Effector CD4-positive, alpha-beta T cell (primary cell): ENCODE data around the gene UNC5A.

Source experiments
- DNase-seq: peaks from one replicate; pipeline ENCODE4 v3.0.0-alpha.2; 2020

Gene UNC5A

GRCh38 chr5:176781638-176782570 is 28.5 kb upstream of the UNC5A start:
- DNase-seq: no peak

GRCh38 chr5:176784218-176785165 is 25.9 kb upstream of the UNC5A start:
- DNase-seq: no peak

- no peak for DNase-seq
These were observed 24.9 kb upstream of the UNC5A start for GRCh38 chr5:176785184-176786145.

GRCh38 chr5:176787676-176788075 is 22.7 kb upstream of the UNC5A start:
- no peak for DNase-seq

- no peak for DNase-seq
These were observed 22.3 kb upstream of the UNC5A start for GRCh38 chr5:176788091-176788490.

- DNase-seq: no peak
These were observed 21.2 kb upstream of the UNC5A start for GRCh38 chr5:176788941-176789872.

- DNase-seq: no peak
These were observed 20.3 kb upstream of the UNC5A start for GRCh38 chr5:176789873-176790615.

- DNase-seq: no peak
These were observed 19.4 kb upstream of the UNC5A start for GRCh38 chr5:176790941-176791340.

- no peak for DNase-seq
These were observed 17.6 kb upstream of the UNC5A start for GRCh38 chr5:176792655-176793342.

- no peak for DNase-seq
These were observed 17.0 kb upstream of the UNC5A start for GRCh38 chr5:176793343-176793699.

- no peak for DNase-seq
These were observed 16.6 kb upstream of the UNC5A start for GRCh38 chr5:176793736-176794135.

GRCh38 chr5:176794509-176794908 is 15.8 kb upstream of the UNC5A start:
- DNase-seq: no peak

- no peak for DNase-seq
These were observed 13.9 kb upstream of the UNC5A start for GRCh38 chr5:176796411-176796810.

- no peak for DNase-seq
These were observed 13.4 kb upstream of the UNC5A start for GRCh38 chr5:176796970-176797369.

- DNase-seq: no peak
These were observed 12.8 kb upstream of the UNC5A start for GRCh38 chr5:176797456-176798050.

- DNase-seq: no peak
These were observed 12.1 kb upstream of the UNC5A start for GRCh38 chr5:176798086-176798876.

GRCh38 chr5:176798949-176799348 is 11.4 kb upstream of the UNC5A start:
- no peak for DNase-seq

GRCh38 chr5:176799488-176799887 is 10.9 kb upstream of the UNC5A start:
- no peak for DNase-seq

- no peak for DNase-seq
These were observed 10.3 kb upstream of the UNC5A start for GRCh38 chr5:176800024-176800423.
